Activated T-helper 17 cell treated with anti-CD3 and anti-CD28 coated beads, Interleukin-2, amount 50 U/mL, for 72 hours (primary cell): ENCODE measurements around the gene PCSK6. TPM values are rescaled to one million over a fixed set of nuclear protein-coding genes. Genes with fewer than 3 reads are reported as not detected.

Experiments used
- ATAC-seq: fragments of 150-1000 bp; cut with Tn5 transposase; replicated peaks from 2 replicates; pipeline ENCODE4 v1.10.0; 2021; ENCODE audit warnings: mild to moderate bottlenecking, moderate library complexity
- H3K27ac Mint-ChIP-seq: one replicate; pipeline ENCODE4 v1.8.0; 2022; ENCODE audit warnings: mixed read lengths
- H3K27me3 Mint-ChIP-seq: one replicate; pipeline ENCODE4 v1.8.0; 2022; ENCODE audit warnings: mixed read lengths
- H3K36me3 Mint-ChIP-seq: one replicate; pipeline ENCODE4 v1.8.0; 2022; ENCODE audit warnings: low read depth, mild to moderate bottlenecking, mixed read lengths
- H3K4me1 Mint-ChIP-seq: one replicate; pipeline ENCODE4 v1.8.0; 2022; ENCODE audit warnings: mixed read lengths
- H3K4me3 Mint-ChIP-seq: one replicate; pipeline ENCODE4 v1.8.0; 2022; ENCODE audit warnings: mild to moderate bottlenecking, mixed read lengths
- H3K9me3 Mint-ChIP-seq: one replicate; pipeline ENCODE4 v1.8.0; 2022; ENCODE audit warnings: mixed read lengths
- total RNA-seq, 2 donors: library from RNA; stranded (reverse); gene quantifications; one replicate each; pipeline ENCODE4 v1.2.3, GENCODE V29; 2022

PCSK6 gene
- total RNA-seq, 2 donors from 2014 or later, result 0.56 to 1.3 TPM

DNA sequence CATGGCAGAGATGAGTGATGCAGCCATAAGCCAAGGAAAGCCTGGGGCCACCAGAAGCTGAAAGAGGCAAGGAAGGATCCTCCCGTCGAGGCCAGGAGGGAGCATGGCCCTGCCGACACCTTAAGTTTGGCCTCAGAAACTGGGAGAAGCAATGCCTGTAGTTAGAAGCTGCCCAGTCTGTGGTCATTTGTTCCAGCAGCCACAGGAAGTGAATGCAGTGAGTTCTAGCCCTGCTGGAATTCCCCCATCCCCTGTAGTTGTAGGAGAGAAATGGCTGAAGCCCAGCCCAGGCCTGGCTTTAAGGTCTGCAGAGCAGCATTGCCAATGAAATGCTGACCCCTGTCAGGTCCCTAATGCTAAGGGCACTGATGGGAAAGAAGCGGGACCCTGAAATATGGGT, 225.5 kb downstream of the PCSK6 start:
- Mint-ChIP-seq H3K27me3 (peaks cover 7% of the 10 kb centered on the region), H3K9me3 (no peaks in the 10 kb centered on the region), H3K4me1 (peaks cover 3% of the 10 kb centered on the region), H3K4me3 (no peak overlapping the region), H3K27ac (no peak overlapping the region), H3K36me3 (peaks cover 3% of the 10 kb centered on the region)
- peak; percentile 21 for ATAC-seq

DNA sequence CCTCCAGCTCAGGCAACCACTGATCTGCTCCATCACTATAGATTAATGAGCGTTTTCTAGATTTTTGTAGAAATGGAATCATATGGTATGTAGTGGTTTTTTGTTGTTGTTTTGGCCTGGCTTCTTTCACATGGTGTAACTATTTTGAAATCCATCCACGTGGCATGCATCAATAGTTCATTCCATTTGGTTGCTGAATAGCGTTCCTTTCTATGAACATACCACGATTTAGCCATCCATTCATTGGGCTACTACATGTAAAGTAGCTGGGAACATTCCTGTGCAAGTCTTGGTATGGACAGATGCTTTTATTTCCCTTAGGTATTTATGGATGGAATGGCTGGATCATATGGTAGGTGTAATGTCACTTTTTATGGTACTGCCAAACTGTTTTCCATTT, 227.0 kb downstream of the PCSK6 start:
- Mint-ChIP-seq H3K36me3 (no peaks in the 10 kb centered on the region), H3K4me3 (no peak overlapping the region), H3K27ac (no peak overlapping the region), H3K27me3 (peaks cover 10% of the 10 kb centered on the region), H3K4me1 (peaks cover 4% of the 10 kb centered on the region), H3K9me3 (no peaks in the 10 kb centered on the region)
- ATAC-seq, result no peak

- H3K4me3 Mint-ChIP-seq, result no peak overlapping the region
- ATAC-seq, result peak; percentile 68
- H3K36me3 Mint-ChIP-seq, result no peaks in the 10 kb centered on the region
- no peak overlapping the region for H3K27ac Mint-ChIP-seq
- peaks cover 12% of the 10 kb centered on the region for H3K4me1 Mint-ChIP-seq
- peaks cover 10% of the 10 kb centered on the region for H3K27me3 Mint-ChIP-seq
- H3K9me3 Mint-ChIP-seq, result no peaks in the 10 kb centered on the region
Measured at GRCh38 chr15:101258238-101259144, 231.0 kb downstream of the PCSK6 start.

- Mint-ChIP-seq H3K27me3 (peaks cover 10% of the 10 kb centered on the region), H3K27ac (no peak overlapping the region), H3K36me3 (peaks cover 10% of the 10 kb centered on the region), H3K9me3 (no peaks in the 10 kb centered on the region), H3K4me3 (no peak overlapping the region), H3K4me1 (peaks cover 12% of the 10 kb centered on the region)
- no peak for ATAC-seq
Measured at GRCh38 chr15:101256757-101257156, 232.8 kb downstream of the PCSK6 start.

DNA sequence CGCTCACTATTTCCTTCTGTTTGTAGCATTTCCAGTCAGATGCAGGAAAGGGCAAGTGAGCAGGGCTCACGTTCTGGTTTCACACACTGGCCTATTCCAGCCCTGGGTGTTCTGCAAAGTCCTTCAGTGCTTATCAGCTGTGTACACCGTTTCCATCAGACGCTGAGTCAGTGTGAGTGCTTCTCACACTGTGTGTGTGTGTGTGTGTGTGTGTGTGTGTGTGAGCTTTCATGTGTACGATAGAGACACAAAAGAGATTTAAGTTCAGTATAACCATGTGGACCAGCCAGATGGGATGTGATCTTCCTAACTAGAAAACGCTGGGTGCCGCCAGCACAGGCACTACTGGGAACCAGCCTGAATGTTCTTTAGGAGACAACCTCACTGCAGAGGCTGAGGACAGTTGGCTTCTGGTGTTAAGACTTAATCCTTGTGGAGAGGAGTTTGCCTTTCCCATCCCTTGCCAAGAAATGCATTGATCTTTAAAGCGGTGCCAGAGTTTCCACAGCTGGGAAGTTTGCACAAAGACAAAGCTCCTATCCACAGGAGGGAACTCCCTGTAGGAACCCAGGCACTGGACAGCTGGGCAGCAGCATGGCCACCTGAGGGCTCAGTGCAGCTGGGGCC, 233.8 kb downstream of the PCSK6 start:
- Mint-ChIP-seq H3K9me3 (no peaks in the 10 kb centered on the region), H3K4me3 (no peak overlapping the region), H3K36me3 (peaks cover 16% of the 10 kb centered on the region), H3K4me1 (peaks cover 12% of the 10 kb centered on the region), H3K27me3 (peaks cover 10% of the 10 kb centered on the region), H3K27ac (no peak overlapping the region)
- ATAC-seq, result no peak

DNA sequence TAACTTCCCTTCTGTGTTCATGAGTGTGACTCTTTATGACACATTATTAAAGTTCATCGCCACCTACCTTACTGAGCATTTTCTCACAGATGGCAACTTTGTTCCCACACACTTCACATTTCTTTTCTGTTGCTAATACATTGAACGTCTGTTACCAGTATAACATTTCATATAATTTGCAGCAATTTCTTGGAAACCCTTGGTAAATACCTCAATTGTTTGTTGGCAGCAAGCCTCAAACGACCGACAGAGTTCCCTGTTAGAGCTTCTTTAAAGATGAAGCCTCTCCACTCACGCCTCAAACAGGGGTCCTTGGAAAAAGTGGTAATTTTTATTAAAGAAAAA, 234.5 kb downstream of the PCSK6 start:
- Mint-ChIP-seq H3K36me3 (peaks cover 23% of the 10 kb centered on the region), H3K4me3 (no peak overlapping the region), H3K27me3 (peaks cover 10% of the 10 kb centered on the region), H3K4me1 (peaks cover 16% of the 10 kb centered on the region), H3K9me3 (no peaks in the 10 kb centered on the region), H3K27ac (no peak overlapping the region)
- no peak for ATAC-seq

DNA sequence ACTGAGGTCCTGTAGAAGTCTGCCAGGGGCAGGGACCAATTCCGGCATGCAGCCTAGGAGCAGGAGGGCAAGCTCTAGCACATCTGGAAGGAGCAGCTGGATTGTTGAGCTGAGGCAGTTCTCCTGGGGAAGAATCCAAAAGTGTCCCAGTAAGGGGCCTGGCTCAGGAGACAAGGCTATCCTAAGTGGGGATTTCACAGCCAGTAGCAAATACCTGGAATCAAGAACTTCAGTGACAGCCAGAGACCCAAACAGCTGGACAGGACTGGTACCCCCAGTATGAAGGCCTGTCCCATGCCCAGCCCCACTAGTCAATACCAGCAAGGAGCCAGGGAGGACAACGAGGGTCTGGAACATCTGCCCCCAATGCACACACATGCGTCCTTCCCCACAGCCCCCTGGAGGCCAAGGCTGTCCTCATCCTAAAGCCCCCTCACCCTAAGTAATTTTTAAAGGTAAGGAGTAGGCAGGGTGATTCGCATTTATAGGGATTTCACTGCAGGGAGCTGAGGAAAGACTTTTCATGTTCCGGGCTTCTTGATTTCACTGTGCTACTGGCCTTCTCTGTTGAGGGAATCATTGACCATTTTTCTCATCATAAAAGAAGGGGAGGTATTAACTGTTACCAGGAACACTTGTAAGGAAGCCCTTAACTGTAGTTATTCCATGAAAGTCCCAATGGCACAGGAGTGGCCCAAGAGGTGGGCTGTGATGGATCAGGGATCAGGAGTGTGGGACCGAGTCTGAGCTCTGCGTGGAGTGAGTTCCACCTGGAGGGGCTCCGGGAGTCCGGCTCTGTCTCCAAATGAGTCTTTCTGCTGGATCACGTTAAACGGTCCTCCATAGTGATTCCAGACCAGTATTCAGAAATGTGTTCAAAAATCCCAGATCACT, 235.1 kb downstream of the PCSK6 start:
- Mint-ChIP-seq H3K9me3 (no peaks in the 10 kb centered on the region), H3K27me3 (peaks cover 7% of the 10 kb centered on the region), H3K27ac (no peak overlapping the region), H3K36me3 (peaks cover 29% of the 10 kb centered on the region), H3K4me1 (peaks cover 18% of the 10 kb centered on the region), H3K4me3 (no peak overlapping the region)
- no peak for ATAC-seq

Other genes starting within 250 kb of the PCSK6 start
- 100 to 1,000 TPM in 1 of 2 donors, 10 to 100 TPM in 1; 47.4 to 114 TPM for gene CHSY1, start 237.7 kb downstream of the PCSK6 start, total RNA-seq
- 10 to 100 TPM; 22.6 to 32.2 TPM for gene SELENOS, start 212.2 kb downstream of the PCSK6 start, total RNA-seq
- gene SNRPA1, start 194.5 kb downstream of the PCSK6 start, total RNA-seq, result 100 to 1,000 TPM; 127 to 174 TPM
- gene TM2D3, start 162.7 kb upstream of the PCSK6 start, total RNA-seq, result 10 to 100 TPM; 42.6 to 45.6 TPM
- 10 to 100 TPM; 20.6 to 33.0 TPM for gene TARS3, start 234.8 kb upstream of the PCSK6 start, total RNA-seq